ENCODE measurements around the gene CELF2. TPM values are rescaled to one million over a fixed set of nuclear protein-coding genes. Genes with fewer than 3 reads are reported as not detected.

Gene CELF2
- total RNA-seq, 1 donor from 2014 or later: 54.3 TPM

DNA sequence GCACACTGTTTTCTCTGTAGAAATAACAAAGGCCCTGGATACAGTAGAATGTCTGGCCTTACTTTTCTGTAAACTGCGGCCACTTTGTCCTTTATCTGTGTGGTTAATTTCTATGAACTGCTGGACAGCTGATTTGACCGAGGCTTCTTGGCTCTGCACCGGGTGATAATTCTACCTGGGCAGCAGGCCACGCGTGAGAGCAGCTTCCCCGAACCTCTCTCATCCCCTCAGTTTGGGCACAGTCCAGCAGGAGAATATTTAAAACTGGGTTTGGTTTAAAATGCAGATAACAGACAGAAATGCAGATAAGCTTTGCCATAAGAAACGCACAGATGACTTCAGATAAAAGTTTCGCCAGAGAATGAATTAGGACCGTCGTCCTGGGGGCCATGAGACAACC, 81.0 kb downstream of the CELF2 start:
- Histone ChIP-seq H3K36me3 (no peaks in the 10 kb centered on the region), H3K27ac (no peak overlapping the region), H3K4me3 (no peak overlapping the region), H3K4me1 (no peaks in the 10 kb centered on the region), H3K9me3 (no peaks in the 10 kb centered on the region), H3K27me3 (no peaks in the 10 kb centered on the region)
- TF ChIP-seq, protein P1, sequence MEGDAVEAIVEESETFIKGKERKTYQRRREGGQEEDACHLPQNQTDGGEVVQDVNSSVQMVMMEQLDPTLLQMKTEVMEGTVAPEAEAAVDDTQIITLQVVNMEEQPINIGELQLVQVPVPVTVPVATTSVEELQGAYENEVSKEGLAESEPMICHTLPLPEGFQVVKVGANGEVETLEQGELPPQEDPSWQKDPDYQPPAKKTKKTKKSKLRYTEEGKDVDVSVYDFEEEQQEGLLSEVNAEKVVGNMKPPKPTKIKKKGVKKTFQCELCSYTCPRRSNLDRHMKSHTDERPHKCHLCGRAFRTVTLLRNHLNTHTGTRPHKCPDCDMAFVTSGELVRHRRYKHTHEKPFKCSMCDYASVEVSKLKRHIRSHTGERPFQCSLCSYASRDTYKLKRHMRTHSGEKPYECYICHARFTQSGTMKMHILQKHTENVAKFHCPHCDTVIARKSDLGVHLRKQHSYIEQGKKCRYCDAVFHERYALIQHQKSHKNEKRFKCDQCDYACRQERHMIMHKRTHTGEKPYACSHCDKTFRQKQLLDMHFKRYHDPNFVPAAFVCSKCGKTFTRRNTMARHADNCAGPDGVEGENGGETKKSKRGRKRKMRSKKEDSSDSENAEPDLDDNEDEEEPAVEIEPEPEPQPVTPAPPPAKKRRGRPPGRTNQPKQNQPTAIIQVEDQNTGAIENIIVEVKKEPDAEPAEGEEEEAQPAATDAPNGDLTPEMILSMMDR (IDR thresholded peaks at IDR 0.05): no peak
- no peak for TF ChIP-seq POLR2A (IDR thresholded peaks at IDR 0.05)
- TF ChIP-seq POLR2AphosphoS5 (IDR thresholded peaks at IDR 0.05; ENCODE audit: insufficient read depth in 1 of 2, low read depth in 1 of 2): no peak
- DNase-seq (ENCODE audit: extremely low spot score in 2 of 2): no peak
- intact Hi-C loops (cut with DNase I): no loop called here

DNA sequence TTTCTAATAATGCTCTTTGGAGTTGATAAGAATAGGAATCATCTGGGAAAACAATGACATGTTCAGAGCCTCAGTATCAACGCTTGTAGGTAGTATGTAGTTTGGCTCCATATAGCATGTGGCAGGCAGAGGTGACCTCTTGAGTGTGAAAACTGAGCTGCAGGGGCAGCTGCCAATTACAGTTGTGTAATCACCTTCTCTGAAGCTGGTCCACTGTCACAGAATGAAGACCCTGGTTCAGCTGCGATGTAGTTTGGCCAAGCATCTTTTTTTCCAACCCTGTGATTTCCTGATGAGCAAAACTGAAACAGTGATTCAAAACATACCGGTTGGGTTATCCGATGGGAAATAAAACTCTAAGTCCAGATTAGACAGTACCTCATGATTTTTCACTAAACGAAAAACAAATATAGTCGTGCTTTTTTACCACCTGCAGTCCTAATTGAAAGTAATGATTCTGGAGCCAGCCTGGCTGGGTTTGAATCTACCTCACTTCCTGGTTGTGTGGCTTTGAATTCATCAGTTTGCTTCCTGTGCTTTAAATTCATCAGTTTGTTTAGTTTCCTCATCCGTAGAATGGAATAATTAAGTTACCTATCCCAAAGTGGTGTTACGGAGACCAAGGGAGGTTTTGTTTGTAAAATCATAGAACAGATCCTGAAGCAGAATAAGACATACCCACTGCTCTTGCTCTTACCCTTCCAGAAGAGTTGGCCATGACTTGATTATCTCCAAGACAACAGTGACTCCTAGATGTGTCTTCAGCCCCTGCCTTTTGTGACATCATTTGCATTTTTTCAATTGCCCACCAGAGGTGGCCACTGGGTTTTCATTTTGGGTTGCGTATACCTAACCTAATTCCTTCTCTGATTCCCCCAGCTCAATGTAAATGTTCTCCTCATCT, 87.4 kb downstream of the CELF2 start:
- Histone ChIP-seq H3K27ac (no peak overlapping the region), H3K4me1 (no peaks in the 10 kb centered on the region), H3K27me3 (no peaks in the 10 kb centered on the region), H3K4me3 (no peak overlapping the region), H3K36me3 (no peaks in the 10 kb centered on the region), H3K9me3 (no peaks in the 10 kb centered on the region)
- intact Hi-C loops (cut with DNase I): no loop called here
- DNase-seq (ENCODE audit: extremely low spot score in 2 of 2): no peak
- TF ChIP-seq, protein P1 (IDR thresholded peaks at IDR 0.05): no peak
- TF ChIP-seq POLR2A (IDR thresholded peaks at IDR 0.05) (no peak), POLR2AphosphoS5 (IDR thresholded peaks at IDR 0.05; ENCODE audit: insufficient read depth in 1 of 2, low read depth in 1 of 2) (no peak)

DNA sequence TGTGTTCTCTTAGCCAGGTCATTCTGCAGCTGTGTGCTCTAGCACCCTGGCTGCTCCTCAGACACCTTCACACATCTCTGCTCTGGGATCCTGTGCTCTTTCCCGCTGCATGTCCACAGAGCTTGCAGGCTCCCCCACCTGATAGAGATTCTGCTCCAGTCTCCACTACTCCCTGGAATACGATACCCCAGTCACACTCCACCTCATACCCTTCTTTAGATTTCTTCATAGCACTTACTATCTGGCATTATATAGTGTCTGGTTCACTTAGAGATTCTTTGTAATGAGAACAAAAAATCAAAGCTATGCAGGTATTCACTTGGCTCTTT, 88.0 kb downstream of the CELF2 start:
- Histone ChIP-seq H3K4me1 (no peaks in the 10 kb centered on the region), H3K36me3 (no peaks in the 10 kb centered on the region), H3K9me3 (no peaks in the 10 kb centered on the region), H3K27ac (no peak overlapping the region), H3K27me3 (no peaks in the 10 kb centered on the region), H3K4me3 (no peak overlapping the region)
- intact Hi-C loops (cut with DNase I): no loop called here
- DNase-seq (ENCODE audit: extremely low spot score in 2 of 2): no peak
- TF ChIP-seq, protein P1 (IDR thresholded peaks at IDR 0.05): no peak
- no peak for TF ChIP-seq POLR2AphosphoS5 (IDR thresholded peaks at IDR 0.05; ENCODE audit: insufficient read depth in 1 of 2, low read depth in 1 of 2)
- TF ChIP-seq POLR2A (IDR thresholded peaks at IDR 0.05): no peak

DNA sequence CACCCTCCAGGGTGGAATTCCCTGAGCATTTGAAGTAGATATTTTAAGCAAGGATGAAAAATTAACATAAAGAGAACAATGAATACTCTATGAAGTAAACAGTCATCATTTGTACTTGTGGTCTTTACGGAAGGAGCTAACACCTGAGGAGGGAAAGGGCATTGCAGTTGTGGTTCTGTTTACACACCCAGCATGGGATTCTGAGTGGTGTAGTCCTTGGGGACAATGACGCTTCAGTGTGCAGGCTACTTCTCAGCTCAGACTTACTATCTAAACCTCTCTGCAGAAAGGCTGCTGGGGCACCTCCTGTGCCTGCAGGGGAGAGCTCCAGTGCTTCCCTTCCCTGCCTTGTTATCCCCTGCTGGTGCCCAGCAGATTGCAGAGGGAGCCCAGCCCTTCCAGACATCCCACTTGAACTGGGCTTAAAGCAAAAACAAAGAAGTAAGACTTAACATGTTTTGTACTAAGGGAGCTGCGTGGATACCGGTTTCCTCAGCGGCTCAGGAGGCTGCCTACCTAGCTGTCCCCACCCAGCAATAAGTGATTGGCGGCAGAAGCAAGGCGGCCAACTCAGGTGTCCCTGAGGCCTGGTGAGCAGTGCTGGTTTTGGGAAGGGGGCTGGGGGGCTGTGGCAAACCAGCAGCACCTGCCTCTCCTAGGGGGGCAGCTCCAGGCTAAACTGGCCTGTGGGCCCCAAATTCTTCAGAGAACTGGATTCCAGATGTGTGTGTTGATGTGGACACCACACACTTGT, 89.1 kb downstream of the CELF2 start:
- DNase-seq (ENCODE audit: extremely low spot score in 2 of 2): no peak
- no peak overlapping the region for H3K4me3 ChIP-seq
- no peaks in the 10 kb centered on the region for H3K27me3 ChIP-seq
- no peak overlapping the region for H3K27ac ChIP-seq
- H3K4me1 ChIP-seq: no peaks in the 10 kb centered on the region
- no peaks in the 10 kb centered on the region for H3K9me3 ChIP-seq
- TF ChIP-seq, protein P1 (IDR thresholded peaks at IDR 0.05): no peak
- TF ChIP-seq POLR2A (IDR thresholded peaks at IDR 0.05): no peak
- TF ChIP-seq POLR2AphosphoS5 (IDR thresholded peaks at IDR 0.05; ENCODE audit: insufficient read depth in 1 of 2, low read depth in 1 of 2): no peak
- intact Hi-C loops (cut with DNase I): no loop called here
- H3K36me3 ChIP-seq: no peaks in the 10 kb centered on the region

DNA sequence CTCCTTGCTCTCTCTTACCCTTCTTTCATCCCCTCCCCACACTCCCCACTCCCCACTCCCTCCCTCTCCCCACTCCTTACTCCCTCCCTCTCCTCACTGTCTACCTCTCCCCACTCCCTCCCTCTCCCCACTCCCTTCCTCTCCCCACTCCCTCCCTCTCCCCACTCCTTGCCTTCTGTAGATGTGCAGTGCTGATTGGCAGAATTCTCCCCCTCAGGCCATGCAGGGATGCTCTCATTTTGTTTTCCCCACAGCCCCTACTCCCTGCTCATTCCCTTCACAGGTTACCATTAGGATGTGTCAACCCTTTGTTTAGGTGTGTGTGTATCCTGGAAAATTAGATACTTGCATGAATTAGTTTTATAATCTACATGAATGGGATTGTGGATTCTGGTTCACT, 90.3 kb downstream of the CELF2 start:
- H3K4me1 ChIP-seq: no peaks in the 10 kb centered on the region
- no peaks in the 10 kb centered on the region for H3K9me3 ChIP-seq
- no peak for DNase-seq (ENCODE audit: extremely low spot score in 2 of 2)
- H3K4me3 ChIP-seq: no peak overlapping the region
- intact Hi-C loops (cut with DNase I): no loop called here
- no peaks in the 10 kb centered on the region for H3K36me3 ChIP-seq
- no peak for TF ChIP-seq POLR2A (IDR thresholded peaks at IDR 0.05)
- TF ChIP-seq, protein P1 (IDR thresholded peaks at IDR 0.05): no peak
- TF ChIP-seq POLR2AphosphoS5 (IDR thresholded peaks at IDR 0.05; ENCODE audit: insufficient read depth in 1 of 2, low read depth in 1 of 2): no peak
- no peaks in the 10 kb centered on the region for H3K27me3 ChIP-seq
- H3K27ac ChIP-seq: no peak overlapping the region

All from vagina (tissue), 2 donors.